Right ventricle myocardium superior (tissue), 1 donor: ENCODE measurements around the gene SLC12A3. TPM values are rescaled to one million over a fixed set of nuclear protein-coding genes. Genes with fewer than 3 reads are reported as not detected.
A peak's percentile ranks its signal among the peaks of the same experiment; 100 is the strongest.

ENCODE experiments used
- ATAC-seq: fragments of 200-7000 bp; cut with Tn5 transposase; one replicate; pipeline ENCODE4 v1.9.1; 2020; ENCODE audit warnings: mild to moderate bottlenecking; ENCODE audit not compliant: poor library complexity
- DNase-seq: peaks from one replicate; pipeline ENCODE4 v3.0.0-alpha.2; 2020
- intact Hi-C: fragments of 100-400 bp; cut with DNase I; formaldehyde crosslinking; loops from one replicate; pipeline ENCODE4 v1.11.2; 2022
- microRNA-seq: library from miRNA; unstranded; fragments of <30 nt; microRNA quantifications from one replicate; pipeline ENCODE4 v1.2.0, GENCODE V29; 2020
- total RNA-seq: library from RNA; stranded (reverse); fragmentation: NEBNext Ultra II Directional; extraction: Animal tissue kit (Norgen Biotek cat#: 25700); gene quantifications from one replicate; pipeline ENCODE4 v1.2.1, GENCODE V29; 2021
- donor health status: DM: no; HTN: yes; CAD: no; lungs with severe emphysema.

Gene SLC12A3
- total RNA-seq, 1 donor from 2014 or later: not detected

- DNase-seq: no peak
- intact Hi-C loops: no loop called here
- ATAC-seq: no peak
These were observed 82.0 kb downstream of the SLC12A3 start for GRCh38 chr16:56946767-56947603.

- DNase-seq (no peak), ATAC-seq (no peak)
- intact Hi-C loops: no loop called here
These were observed 82.6 kb downstream of the SLC12A3 start for GRCh38 chr16:56947604-56947995.

- intact Hi-C loops: no loop called here
- no peak for DNase-seq
- ATAC-seq: no peak
These were observed 83.2 kb downstream of the SLC12A3 start for GRCh38 chr16:56948234-56948633.

GRCh38 chr16:56950051-56950450 is 85.0 kb downstream of the SLC12A3 start:
- ATAC-seq: no peak
- no peak for DNase-seq
- intact Hi-C loops: loop anchor here (5.0 kb wide), 1 partner anchor 83 kb away; the partner anchor contains the start of gene SLC12A3

GRCh38 chr16:56950455-56950854 is 85.4 kb downstream of the SLC12A3 start:
- DNase-seq (no peak), ATAC-seq (no peak)
- intact Hi-C loops: loop anchor here (5.0 kb wide), 1 partner anchor 83 kb away; the partner anchor contains the start of gene SLC12A3

- intact Hi-C loops: loop anchor here (5.0 kb wide), 1 partner anchor 84 kb away; the partner anchor contains the start of gene SLC12A3
- DNase-seq (no peak), ATAC-seq (peak; percentile 70)
These were observed 86.1 kb downstream of the SLC12A3 start for GRCh38 chr16:56950881-56951771.

GRCh38 chr16:56953006-56953405 is 88.0 kb downstream of the SLC12A3 start:
- intact Hi-C loops: loop anchor here (5.0 kb wide), 1 partner anchor 86 kb away; the partner anchor contains the start of gene SLC12A3
- ATAC-seq: no peak
- no peak for DNase-seq

GRCh38 chr16:56956076-56956475 is 91.1 kb downstream of the SLC12A3 start:
- DNase-seq: no peak
- no peak for ATAC-seq
- intact Hi-C loops: no loop called here

- intact Hi-C loops: no loop called here
- ATAC-seq (no peak), DNase-seq (no peak)
These were observed 91.7 kb downstream of the SLC12A3 start for GRCh38 chr16:56956756-56957155.

GRCh38 chr16:56960681-56961281 is 95.8 kb downstream of the SLC12A3 start:
- DNase-seq: no peak
- no peak for ATAC-seq
- intact Hi-C loops: no loop called here

- intact Hi-C loops: no loop called here
These were observed 96.4 kb downstream of the SLC12A3 start for GRCh38 chr16:56961386-56961785.

GRCh38 chr16:56961851-56962281 is 96.9 kb downstream of the SLC12A3 start, which contains the start of gene CETP:
Gene CETP (plus strand): TSS chr16:56961950. CDS start chr16:56961980, 30 bp downstream.
- intact Hi-C loops: no loop called here
- ATAC-seq: peak; percentile 42
- no peak for DNase-seq

More at GRCh38 chr16:56961386-56961785, 96.4 kb downstream of the SLC12A3 start:
- DNase-seq: no peak
- ATAC-seq: no peak

- ATAC-seq (peak; percentile 60), DNase-seq (peak; percentile 95)
- intact Hi-C loops: loop anchor here (5.0 kb wide), 1 partner anchor 78 kb away; no protein-coding TSS in a partner anchor
These were observed 99.5 kb downstream of the SLC12A3 start for GRCh38 chr16:56964243-56965148.

Small RNA genes within 50 kb of the gene (microRNA-seq; reads per million reads assigned to microRNA genes)
- 1.6 reads per million for gene MIR138-2
- not detected for gene MIR6863

Other genes with a start within 250 kb of the SLC12A3 start
- 109 TPM for gene MT1E, start 239.4 kb upstream of the SLC12A3 start, total RNA-seq
- 5.4 TPM for gene MT1M, start 232.5 kb upstream of the SLC12A3 start, total RNA-seq
- 2.3 TPM for gene MT1A, start 226.5 kb upstream of the SLC12A3 start, total RNA-seq
- gene MT1B, start 213.3 kb upstream of the SLC12A3 start, total RNA-seq: not detected
- gene MT1F, start 207.2 kb upstream of the SLC12A3 start, total RNA-seq: 2.1 TPM
- gene MT1G, start 197.1 kb upstream of the SLC12A3 start, total RNA-seq: 1.3 TPM
- not detected for gene MT1H, start 195.4 kb upstream of the SLC12A3 start, total RNA-seq
- 105 TPM for gene MT1X, start 182.7 kb upstream of the SLC12A3 start, total RNA-seq
- gene NUP93, start 135.1 kb upstream of the SLC12A3 start, total RNA-seq: 20.6 TPM
- 105 TPM for gene HERPUD1, start 66.9 kb downstream of the SLC12A3 start, total RNA-seq
- gene CETP, start 96.7 kb downstream of the SLC12A3 start, total RNA-seq: 0.24 TPM
- 9.9 TPM for gene NLRC5, start 124.3 kb downstream of the SLC12A3 start, total RNA-seq
- gene CPNE2, start 227.4 kb downstream of the SLC12A3 start, total RNA-seq: 13.3 TPM